ENCODE measurements around the gene ANKRD33B.

GRCh38 chr5:10632110-10632761 is 68.4 kb downstream of the ANKRD33B start:
- TF ChIP-seq EZH2 (IDR thresholded peaks at IDR 0.05; ENCODE audit: borderline replicate concordance, low read depth, low read length, severe bottlenecking) (no peak), CTCF (IDR thresholded peaks at IDR 0.05; ENCODE audit: borderline replicate concordance, extremely low read depth, low read length, poor library complexity, severe bottlenecking) (no peak)

Measured in DND-41 (cell line).